Measurements from ENCODE around the gene ARHGEF40.
A peak's percentile ranks its signal among the peaks of the same experiment; 100 is the strongest.

The ARHGEF40 gene

DNA sequence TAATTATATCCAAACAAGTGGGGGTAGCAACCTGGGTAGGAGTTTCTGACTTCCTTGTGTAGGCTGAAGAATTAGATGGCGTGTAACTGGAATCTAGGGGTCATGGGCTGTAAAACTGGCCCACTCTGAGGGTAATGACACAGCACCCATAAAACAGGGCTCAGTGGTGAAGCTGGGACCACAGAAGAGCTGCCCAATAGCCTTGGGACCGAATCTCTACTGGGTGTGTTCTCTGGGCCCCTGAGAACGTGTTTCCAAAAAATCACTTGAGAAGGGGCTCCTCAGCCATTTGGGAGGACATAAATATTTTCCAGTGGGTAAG is 8.8 kb upstream of the ARHGEF40 start:
- TF ChIP-seq, protein P1, sequence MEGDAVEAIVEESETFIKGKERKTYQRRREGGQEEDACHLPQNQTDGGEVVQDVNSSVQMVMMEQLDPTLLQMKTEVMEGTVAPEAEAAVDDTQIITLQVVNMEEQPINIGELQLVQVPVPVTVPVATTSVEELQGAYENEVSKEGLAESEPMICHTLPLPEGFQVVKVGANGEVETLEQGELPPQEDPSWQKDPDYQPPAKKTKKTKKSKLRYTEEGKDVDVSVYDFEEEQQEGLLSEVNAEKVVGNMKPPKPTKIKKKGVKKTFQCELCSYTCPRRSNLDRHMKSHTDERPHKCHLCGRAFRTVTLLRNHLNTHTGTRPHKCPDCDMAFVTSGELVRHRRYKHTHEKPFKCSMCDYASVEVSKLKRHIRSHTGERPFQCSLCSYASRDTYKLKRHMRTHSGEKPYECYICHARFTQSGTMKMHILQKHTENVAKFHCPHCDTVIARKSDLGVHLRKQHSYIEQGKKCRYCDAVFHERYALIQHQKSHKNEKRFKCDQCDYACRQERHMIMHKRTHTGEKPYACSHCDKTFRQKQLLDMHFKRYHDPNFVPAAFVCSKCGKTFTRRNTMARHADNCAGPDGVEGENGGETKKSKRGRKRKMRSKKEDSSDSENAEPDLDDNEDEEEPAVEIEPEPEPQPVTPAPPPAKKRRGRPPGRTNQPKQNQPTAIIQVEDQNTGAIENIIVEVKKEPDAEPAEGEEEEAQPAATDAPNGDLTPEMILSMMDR (IDR thresholded peaks at IDR 0.05; ENCODE audit: low read depth, low read length), result no peak
- no peak for DNase-seq (ENCODE audit: extremely low read depth, low read depth)

DNA sequence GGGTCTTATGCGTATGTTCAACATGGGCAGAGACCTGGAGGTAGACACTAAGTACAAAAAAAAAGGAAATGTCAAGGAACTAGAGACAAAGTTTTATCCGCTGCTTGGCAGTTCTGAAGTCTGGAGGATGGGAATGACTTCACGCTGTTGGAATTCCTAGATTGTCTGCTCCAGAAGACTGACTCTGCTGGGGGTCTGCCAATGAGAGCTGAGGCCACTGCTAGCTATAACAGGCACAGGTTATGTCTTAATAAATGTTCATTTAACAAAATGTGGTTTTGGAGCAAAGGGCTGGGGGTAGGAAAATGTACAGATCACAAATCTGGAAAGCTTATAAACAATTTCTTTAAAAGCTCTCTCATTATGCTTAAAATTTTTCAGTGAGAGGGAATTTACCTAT is 6.6 kb upstream of the ARHGEF40 start:
- TF ChIP-seq, protein P1 (IDR thresholded peaks at IDR 0.05; ENCODE audit: low read depth, low read length), result no peak
- DNase-seq (ENCODE audit: extremely low read depth, low read depth), result no peak

- DNase-seq (ENCODE audit: extremely low read depth, low read depth), result no peak
- TF ChIP-seq, protein P1 (IDR thresholded peaks at IDR 0.05; ENCODE audit: low read depth, low read length), result peak; percentile 12
Measured at GRCh38 chr14:21066882-21067502, 3.1 kb upstream of the ARHGEF40 start.

DNA sequence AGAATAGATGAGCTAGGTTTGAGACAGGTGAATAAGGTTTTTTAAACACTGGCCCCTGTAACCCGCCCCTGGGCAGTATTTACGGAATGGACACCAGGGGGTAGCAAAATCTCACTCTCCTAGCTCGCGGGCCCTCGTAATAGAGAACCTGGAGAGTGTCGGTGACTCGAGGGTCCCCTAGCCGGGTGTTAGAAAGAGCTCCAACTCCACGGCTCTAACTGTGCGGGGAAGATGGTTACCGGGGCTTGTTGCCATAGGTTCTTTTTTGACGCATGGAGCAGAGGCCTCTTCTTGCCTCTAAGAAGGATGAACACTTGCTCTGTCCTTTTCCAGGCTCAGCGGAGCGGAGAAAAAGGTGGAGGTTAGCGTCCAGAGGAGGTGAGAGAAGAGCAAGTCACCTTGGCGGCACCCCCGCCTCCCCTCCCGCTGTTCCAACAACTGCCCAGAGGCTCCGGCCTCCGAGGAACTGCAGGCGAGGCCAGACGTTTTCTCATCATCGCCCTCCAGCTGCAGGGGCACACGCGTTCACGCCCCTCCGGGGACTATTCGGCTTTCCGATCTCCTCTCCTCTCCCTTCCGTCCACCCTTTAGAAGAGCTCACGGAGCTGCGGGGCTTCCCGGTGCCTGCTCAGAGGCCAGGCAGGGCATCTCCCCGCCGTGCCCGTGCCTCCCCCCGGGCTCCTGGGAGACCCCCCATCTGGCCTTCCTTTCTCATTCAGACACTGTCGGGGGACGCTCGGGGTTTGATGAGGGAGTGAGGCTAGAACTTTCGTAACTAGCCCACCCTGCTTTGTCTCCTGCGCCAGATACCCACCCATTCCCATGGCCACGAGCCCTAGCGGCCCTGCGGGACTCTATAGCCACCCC is 1.4 kb upstream of the ARHGEF40 start:
- no peak for DNase-seq (ENCODE audit: extremely low read depth, low read depth)
- TF ChIP-seq, protein P1 (IDR thresholded peaks at IDR 0.05; ENCODE audit: low read depth, low read length), result peak; percentile 74

- TF ChIP-seq, protein P1 (IDR thresholded peaks at IDR 0.05; ENCODE audit: low read depth, low read length), result no peak
- DNase-seq (ENCODE audit: extremely low read depth, low read depth), result no peak
Measured at GRCh38 chr14:21069388-21070082, 569 bp upstream of the ARHGEF40 start.

GRCh38 chr14:21070610-21071224 is 613 bp downstream of the ARHGEF40 start:
- TF ChIP-seq, protein P1 (IDR thresholded peaks at IDR 0.05; ENCODE audit: low read depth, low read length), result no peak
- no peak for DNase-seq (ENCODE audit: extremely low read depth, low read depth)
